Measurements from ENCODE around the gene USB1. TPM values are rescaled to one million over a fixed set of nuclear protein-coding genes. Genes with fewer than 3 reads are reported as not detected.

USB1 gene
- total RNA-seq, 4 donors from 2014 or later = 18.8 to 42.5 (median 33.4) TPM

GRCh38 chr16:58051296-58051695, 50.1 kb downstream of the USB1 start:
- ATAC-seq (ENCODE audit: low FRiP score) = no peak
- no peak for TF ChIP-seq CTCF (IDR thresholded peaks at IDR 0.05)

DNA sequence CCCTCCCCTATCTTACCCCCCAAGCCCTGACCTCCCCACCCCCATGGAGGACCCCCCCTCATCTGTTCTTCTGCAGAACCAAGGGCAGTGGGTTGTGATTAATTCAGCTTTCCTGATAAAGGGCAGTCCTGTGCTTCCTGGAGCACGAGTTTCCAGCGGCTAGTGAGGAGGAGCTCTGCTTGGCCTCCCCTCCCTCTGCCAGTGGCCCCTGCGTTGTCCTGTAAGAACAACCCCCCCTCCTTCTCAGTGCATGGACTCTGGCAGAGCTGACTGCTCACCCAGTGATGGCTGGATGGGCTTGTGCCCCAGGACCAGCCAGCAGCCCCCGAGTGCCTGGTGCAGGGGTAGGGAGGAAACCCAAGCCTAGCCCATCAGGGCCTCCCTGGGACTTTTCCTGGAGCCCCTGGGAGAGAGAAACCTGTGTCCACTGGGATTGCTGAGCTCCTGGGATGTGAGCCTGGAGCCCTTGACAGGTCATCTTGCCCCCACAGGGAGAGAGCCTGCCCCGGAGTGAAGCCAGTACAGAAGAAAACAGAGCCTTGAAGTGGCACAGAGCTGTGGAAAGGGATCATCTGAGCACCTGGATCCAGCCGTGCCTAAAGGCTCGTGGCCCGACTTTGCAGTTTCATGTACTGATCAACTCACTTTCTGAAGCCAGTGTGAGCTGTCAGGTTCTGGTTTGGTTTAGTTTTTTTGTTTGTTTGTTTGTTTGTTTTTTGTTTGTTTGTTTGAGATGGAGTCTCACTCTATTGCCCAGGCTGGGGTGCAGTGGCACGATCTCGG, 50.8 kb downstream of the USB1 start:
- no peak for ATAC-seq (ENCODE audit: low FRiP score)
- TF ChIP-seq CTCF (IDR thresholded peaks at IDR 0.05) = no peak
- DNase-seq (ENCODE audit: low spot score) = no peak

More at GRCh38 chr16:58051296-58051695, 50.1 kb downstream of the USB1 start:
- DNase-seq (ENCODE audit: low spot score) = no peak

DNA sequence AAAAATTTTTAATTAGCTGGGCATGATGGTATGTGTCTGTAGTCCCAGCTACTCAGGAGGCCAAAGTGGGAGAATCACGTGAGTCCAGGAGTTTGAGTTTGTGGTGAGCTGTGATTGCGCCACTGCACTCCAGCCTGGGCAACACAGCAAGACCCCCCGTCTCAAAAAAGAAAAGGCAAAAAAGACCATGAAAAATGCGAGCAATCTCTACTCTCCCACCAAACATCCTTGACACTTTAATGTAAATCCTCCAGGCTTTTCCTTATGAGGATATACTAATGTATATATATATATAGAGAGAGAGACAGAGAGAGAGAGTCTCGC, 52.4 kb downstream of the USB1 start:
- DNase-seq (ENCODE audit: low spot score) (no peak), ATAC-seq (ENCODE audit: low FRiP score) (no peak)
- TF ChIP-seq CTCF (IDR thresholded peaks at IDR 0.05) = no peak

DNA sequence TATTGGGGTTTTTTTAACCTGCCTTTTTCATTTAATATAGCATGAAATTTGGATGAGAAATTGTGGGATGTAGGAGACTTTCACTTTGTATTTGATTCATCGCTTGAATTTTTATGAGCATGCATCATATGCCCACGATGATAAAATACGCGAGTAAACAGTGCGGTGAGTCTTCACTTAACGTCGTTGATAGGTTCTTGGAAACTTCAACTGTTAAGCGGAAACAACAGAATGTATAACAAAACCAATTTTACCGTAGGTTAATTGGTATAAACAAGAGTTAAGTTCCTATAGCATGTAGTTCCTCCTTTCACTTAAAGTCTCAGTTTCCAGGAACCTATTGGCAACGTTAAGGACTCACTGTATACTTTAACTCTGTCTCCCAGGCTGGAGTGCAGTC, 53.1 kb downstream of the USB1 start:
- no peak for TF ChIP-seq CTCF (IDR thresholded peaks at IDR 0.05)
- DNase-seq (ENCODE audit: low spot score) = no peak
- ATAC-seq (ENCODE audit: low FRiP score) = no peak

GRCh38 chr16:58056580-58056979, 55.4 kb downstream of the USB1 start:
- TF ChIP-seq CTCF (IDR thresholded peaks at IDR 0.05) = no peak
- DNase-seq (ENCODE audit: low spot score) (no peak), ATAC-seq (ENCODE audit: low FRiP score) (no peak)

DNA sequence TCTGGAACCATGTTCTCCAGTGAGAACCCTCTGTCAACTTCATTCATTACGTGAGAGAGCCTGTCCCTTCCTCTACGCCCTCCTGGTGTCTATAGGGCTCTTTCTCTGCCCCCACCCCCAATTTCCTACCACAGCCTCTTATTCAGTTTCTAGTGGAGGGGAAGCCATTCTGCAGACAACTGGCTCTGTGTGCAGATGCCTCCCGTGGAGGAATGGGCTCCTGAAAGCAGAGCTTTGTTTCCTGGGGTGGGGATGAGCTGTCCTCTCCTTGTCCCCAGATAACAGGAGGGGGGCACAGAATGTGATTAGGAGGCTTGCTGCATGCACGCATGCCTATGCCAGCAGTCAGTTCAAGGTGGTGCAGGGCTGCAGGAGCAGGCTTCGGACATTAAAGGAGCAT, 55.9 kb downstream of the USB1 start:
- no peak for TF ChIP-seq CTCF (IDR thresholded peaks at IDR 0.05)
- DNase-seq (ENCODE audit: low spot score) (no peak), ATAC-seq (ENCODE audit: low FRiP score) (no peak)

- ATAC-seq (ENCODE audit: low FRiP score) (no peak), DNase-seq (ENCODE audit: low spot score) (no peak)
- no peak for TF ChIP-seq CTCF (IDR thresholded peaks at IDR 0.05)
Measured at GRCh38 chr16:58057784-58058183, 56.6 kb downstream of the USB1 start.

Measured in omental fat pad (tissue), 4 donors.